Neuronal stem cell (in vitro differentiated cells): ENCODE measurements around the gene SEL1L3.

Experiments
- DNase-seq: peaks from one replicate; pipeline ENCODE4 v3.0.0-alpha.2; 2013; ENCODE audit warnings: low spot score
- H2AFZ ChIP-seq: one replicate; pipeline ENCODE4 v1.6.1; 2013; ENCODE audit warnings: mild to moderate bottlenecking, low read length, inconsistent platforms
- H2AK5ac ChIP-seq: 2 replicates; pipeline ENCODE4 v1.6.1; 2013; ENCODE audit warnings: low read depth, mild to moderate bottlenecking, inconsistent platforms, low read length, moderate library complexity, mixed read lengths
- H2BK120ac ChIP-seq: 2 replicates; pipeline ENCODE4 v1.6.1; 2013; ENCODE audit warnings: low read depth, mild to moderate bottlenecking, inconsistent platforms, low read length, moderate library complexity, mixed read lengths
- H2BK12ac ChIP-seq: one replicate; pipeline ENCODE4 v1.6.1; 2013; ENCODE audit warnings: low read length, inconsistent platforms
- H2BK15ac ChIP-seq: 2 replicates; pipeline ENCODE4 v1.6.1; 2013; ENCODE audit warnings: mild to moderate bottlenecking, low read length, inconsistent platforms, mixed read lengths
- H2BK5ac ChIP-seq: one replicate; pipeline ENCODE4 v1.6.1; 2013; ENCODE audit warnings: inconsistent platforms, mild to moderate bottlenecking, low read length, moderate library complexity
- H3K14ac ChIP-seq: one replicate; pipeline ENCODE4 v1.6.1; 2013; ENCODE audit warnings: low read length, inconsistent platforms
- H3K18ac ChIP-seq: 2 replicates; pipeline ENCODE4 v1.6.1; 2013; ENCODE audit warnings: low read length, inconsistent platforms
- H3K23ac ChIP-seq: 2 replicates; pipeline ENCODE4 v1.6.1; 2013; ENCODE audit warnings: low read depth, mild to moderate bottlenecking, mixed read lengths, low read length, inconsistent platforms; ENCODE audit not compliant: poor library complexity
- H3K27ac ChIP-seq: replicated peaks from 3 replicates; pipeline ENCODE4 v1.5.1; 2013; ENCODE audit warnings: low read length, inconsistent platforms
- H3K27me3 ChIP-seq, 3 experiments: 2 replicates each; pipeline ENCODE4 v1.6.1; 2013; ENCODE audit warnings: low read length in 3 of 3, mild to moderate bottlenecking in 2 of 3, inconsistent platforms in 1 of 3, low read depth in 1 of 3, mixed read lengths in 1 of 3, moderate library complexity in 1 of 3; ENCODE audit not compliant: control insufficient read depth in 3 of 3, insufficient read depth in 3 of 3
- H3K36me3 ChIP-seq, 2 donors: replicated peaks in 1 of 2; 2 replicates each; pipeline ENCODE4 v1.6.1; 2013; ENCODE audit warnings: low read length in 2 of 2; ENCODE audit not compliant: control insufficient read depth in 2 of 2, insufficient read depth in 2 of 2
- H3K4ac ChIP-seq: 2 replicates; pipeline ENCODE4 v1.6.1; 2013; ENCODE audit warnings: inconsistent platforms, mild to moderate bottlenecking, low read length, moderate library complexity
- H3K4me1 ChIP-seq, 2 donors: 1 replicate in 1 of 2; 2 replicates in 1 of 2; pipeline ENCODE4 v1.6.1; 2013; ENCODE audit warnings: low read length in 2 of 2, low read depth in 1 of 2; ENCODE audit not compliant: control insufficient read depth in 2 of 2, insufficient read depth in 1 of 2
- H3K4me2 ChIP-seq: one replicate; pipeline ENCODE4 v1.6.1; 2013; ENCODE audit warnings: mild to moderate bottlenecking, low read length, inconsistent platforms; ENCODE audit not compliant: insufficient read depth, poor library complexity, severe bottlenecking
- H3K4me3 ChIP-seq, 2 donors: 2 replicates each; pipeline ENCODE4 v1.5.1; 2013; ENCODE audit warnings: low read length in 2 of 2, mild to moderate bottlenecking in 2 of 2, inconsistent platforms in 1 of 2, moderate library complexity in 1 of 2
- H3K79me1 ChIP-seq: one replicate; pipeline ENCODE4 v1.6.1; 2013; ENCODE audit warnings: low read depth, mild to moderate bottlenecking, inconsistent platforms, low read length, moderate library complexity
- H3K9ac ChIP-seq: one replicate; pipeline ENCODE4 v1.6.1; 2013; ENCODE audit warnings: mild to moderate bottlenecking, low read depth, low read length, inconsistent platforms; ENCODE audit not compliant: poor library complexity
- H3K9me3 ChIP-seq, 2 donors: replicated peaks in 1 of 2; 2 replicates each; pipeline versions ENCODE3 to v1.6.1; 2013; ENCODE audit warnings: low read length in 2 of 2, mild to moderate bottlenecking in 2 of 2, inconsistent platforms in 1 of 2, low read depth in 1 of 2, mixed read lengths in 1 of 2, moderate library complexity in 1 of 2; ENCODE audit not compliant: control insufficient read depth in 2 of 2, insufficient read depth in 1 of 2
- H4K8ac ChIP-seq: one replicate; pipeline ENCODE4 v1.6.1; 2013; ENCODE audit warnings: low read depth, mild to moderate bottlenecking, inconsistent platforms, low read length, moderate library complexity
- H4K91ac ChIP-seq: one replicate; pipeline ENCODE4 v1.6.1; 2013; ENCODE audit warnings: low read length, low read depth, mild to moderate bottlenecking, inconsistent platforms; ENCODE audit not compliant: poor library complexity
- WGBS, 2 donors: extraction: QIAGEN DNeasy Blood & Tissue Kit; methylation state at CpG; one replicate each; pipeline ENCODE4 v1.1.7; 2013; ENCODE audit warnings: missing lambda C conversion rate in 2 of 2, mixed read lengths in 1 of 2; ENCODE audit not compliant: insufficient read length in 2 of 2, insufficient replicate concordance in 1 of 2; ENCODE audit errors: extremely low coverage in 2 of 2; 5-methylcytosine and 5-hydroxymethylcytosine counted together

The SEL1L3 gene

GRCh38 chr4:25882226-25882625, 19.4 kb upstream of the SEL1L3 start:
- WGBS, 2 donors: no CpG with 5 or more reads among the region's 4 CpGs
- no peak for DNase-seq
- Histone ChIP-seq H3K4me1 (peaks cover 4 to 6% of the 10 kb centered on the region in 2 donors), H3K18ac (no peak overlapping the region), H2AK5ac (no peak overlapping the region), H4K91ac (no peak overlapping the region), H3K79me1 (no peaks in the 10 kb centered on the region), H4K8ac (no peak overlapping the region), H3K23ac (no peak overlapping the region), H3K36me3 (no peaks in the 10 kb centered on the region), H3K27me3 (no peaks in the 10 kb centered on the region), H3K9me3 (no peaks in the 10 kb centered on the region), H3K4ac (no peak overlapping the region), H2BK12ac (no peak overlapping the region), H2AFZ (no peak overlapping the region), H3K27ac (no peak overlapping the region), H2BK120ac (no peak overlapping the region), H3K4me2 (no peak overlapping the region), H3K4me3 (no peak overlapping the region), H2BK5ac (no peak overlapping the region), H2BK15ac (no peak overlapping the region), H3K9ac (no peak overlapping the region), H3K14ac (no peak overlapping the region)

DNA sequence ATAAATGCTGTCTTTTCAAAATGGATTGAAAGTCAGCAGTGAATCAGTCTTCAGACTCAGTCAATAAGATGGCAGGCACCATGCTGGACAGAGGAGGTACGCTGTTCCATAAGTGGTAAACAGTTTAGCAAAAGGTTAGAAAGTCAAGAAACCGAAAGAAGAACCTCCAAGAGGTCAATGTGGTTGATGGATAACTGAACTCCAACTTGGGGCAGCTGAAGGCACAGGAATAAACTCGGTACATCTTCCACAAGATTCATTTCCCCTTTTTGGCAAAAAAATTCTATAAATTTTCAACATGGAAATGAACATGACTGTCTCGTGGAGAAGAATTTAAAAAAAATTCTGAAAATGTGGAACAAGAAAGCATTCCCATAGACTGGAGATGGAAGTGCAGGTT, 18.4 kb upstream of the SEL1L3 start:
- Histone ChIP-seq H2BK15ac (no peak overlapping the region), H3K9ac (no peak overlapping the region), H4K8ac (no peak overlapping the region), H3K14ac (no peak overlapping the region), H3K36me3 (no peaks in the 10 kb centered on the region), H3K4ac (no peak overlapping the region), H2BK120ac (no peak overlapping the region), H3K27me3 (no peaks in the 10 kb centered on the region), H3K18ac (no peak overlapping the region), H3K9me3 (no peaks in the 10 kb centered on the region), H2AK5ac (no peak overlapping the region), H3K79me1 (no peaks in the 10 kb centered on the region), H2BK5ac (no peak overlapping the region), H3K27ac (no peak overlapping the region), H2AFZ (no peak overlapping the region), H3K23ac (no peak overlapping the region), H3K4me3 (no peak overlapping the region), H3K4me2 (no peak overlapping the region), H3K4me1 (peaks cover 4% of the 10 kb centered on the region in 2 donors), H2BK12ac (no peak overlapping the region), H4K91ac (no peak overlapping the region)
- no CpG with 5 or more reads among the region's 4 CpGs for WGBS, 2 donors
- no peak for DNase-seq

DNA sequence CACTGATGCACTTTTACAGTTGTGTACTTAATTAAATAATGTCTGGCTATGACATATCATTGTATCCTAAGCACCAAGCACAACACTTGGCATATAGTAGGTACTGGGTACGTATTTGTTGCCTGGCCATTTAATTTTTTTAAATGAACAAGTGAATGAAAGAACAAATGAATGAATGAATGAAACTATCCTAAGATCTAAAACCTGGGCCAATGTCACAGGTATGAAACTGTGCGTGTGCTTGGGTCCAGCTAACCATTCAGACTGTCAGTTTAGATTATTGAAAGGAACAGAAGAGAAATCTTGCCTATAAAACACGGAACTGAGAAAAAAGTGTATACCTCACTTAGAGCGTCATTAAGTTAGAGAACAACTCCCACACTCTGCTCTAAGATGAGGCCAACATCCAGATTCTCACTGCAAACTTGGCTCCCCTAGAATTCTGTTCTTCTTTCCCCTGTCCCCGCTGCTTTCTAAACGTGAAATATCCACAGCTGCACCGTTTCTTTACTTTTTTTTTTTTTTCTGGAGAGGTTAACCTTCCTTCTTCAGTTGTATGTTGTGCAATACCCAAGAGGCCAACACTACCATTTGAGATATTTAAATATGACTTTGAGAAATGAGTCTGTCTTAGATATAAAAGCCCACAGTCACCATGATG, 17.3 kb upstream of the SEL1L3 start:
- H2BK15ac ChIP-seq: no peak overlapping the region
- H2BK120ac ChIP-seq: no peak overlapping the region
- no peak overlapping the region for H2BK12ac ChIP-seq
- H2BK5ac ChIP-seq: no peak overlapping the region
- H2AK5ac ChIP-seq: no peak overlapping the region
- H3K4me3 ChIP-seq: no peak overlapping the region
- H3K79me1 ChIP-seq: no peaks in the 10 kb centered on the region
- H3K23ac ChIP-seq: no peak overlapping the region
- H4K8ac ChIP-seq: no peak overlapping the region
- WGBS, 2 donors: no CpG with 5 or more reads among the region's 7 CpGs
- H3K18ac ChIP-seq: no peak overlapping the region
- H3K27ac ChIP-seq: no peak overlapping the region
- DNase-seq: no peak
- H4K91ac ChIP-seq: no peak overlapping the region
- no peak overlapping the region for H3K9ac ChIP-seq
- no peak overlapping the region for H3K14ac ChIP-seq
- H3K9me3 ChIP-seq: no peaks in the 10 kb centered on the region
- H3K4ac ChIP-seq: no peak overlapping the region
- H3K36me3 ChIP-seq: no peaks in the 10 kb centered on the region
- no peak overlapping the region for H2AFZ ChIP-seq
- peaks cover 4% of the 10 kb centered on the region in 2 donors for H3K4me1 ChIP-seq
- H3K4me2 ChIP-seq: no peak overlapping the region
- no peaks in the 10 kb centered on the region for H3K27me3 ChIP-seq

DNA sequence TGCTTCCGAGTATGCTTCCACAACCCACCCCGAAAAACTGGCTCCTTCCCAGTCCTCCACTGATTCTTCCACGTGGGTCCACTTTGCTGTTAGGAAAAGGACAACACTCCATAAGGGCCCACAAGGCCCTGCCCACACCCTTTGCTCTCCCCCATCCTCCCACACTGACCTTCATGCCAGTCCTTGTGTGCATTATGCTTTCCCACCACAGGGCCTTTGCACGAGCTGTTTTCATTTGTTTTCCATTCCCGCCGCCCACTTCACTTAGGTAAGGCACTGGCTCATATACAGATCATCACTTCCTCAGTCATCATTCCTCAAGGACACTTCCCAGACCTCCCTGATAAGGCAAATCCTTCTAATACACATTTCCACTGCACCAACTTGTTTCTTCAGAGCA, 16.8 kb upstream of the SEL1L3 start:
- Histone ChIP-seq H3K9me3 (no peaks in the 10 kb centered on the region), H3K79me1 (no peaks in the 10 kb centered on the region), H3K4me3 (no peak overlapping the region), H3K27me3 (no peaks in the 10 kb centered on the region), H3K36me3 (no peaks in the 10 kb centered on the region), H2BK5ac (no peak overlapping the region), H3K4me1 (peaks cover 4% of the 10 kb centered on the region in 2 donors), H3K9ac (no peak overlapping the region), H4K8ac (no peak overlapping the region), H3K14ac (no peak overlapping the region), H3K4ac (no peak overlapping the region), H4K91ac (no peak overlapping the region), H3K18ac (no peak overlapping the region), H2AFZ (no peak overlapping the region), H3K23ac (no peak overlapping the region), H2AK5ac (peak overlapping the region; percentile 50), H2BK120ac (no peak overlapping the region), H3K27ac (no peak overlapping the region), H2BK12ac (no peak overlapping the region), H2BK15ac (no peak overlapping the region), H3K4me2 (no peak overlapping the region)
- no peak for DNase-seq
- WGBS, 2 donors: no CpG with 5 or more reads among the region's 6 CpGs
